ENCODE results near the gene LTBP3.

Gene LTBP3

GRCh38 chr11:65558002-65558929 lies at the start of gene LTBP3:
Gene LTBP3 (minus strand): TSS chr11:65558359. CDS start chr11:65557959, 400 bp downstream.
- no peak for DNase-seq (ENCODE audit: low read depth)
- peak within 1 kb of the TSS; percentile 75 for H3K4me3 ChIP-seq (ENCODE audit: control insufficient read depth, low read depth, low read length)
- no peak for TF ChIP-seq CTCF (IDR thresholded peaks at IDR 0.05; ENCODE audit: control insufficient read depth, insufficient read depth, low read depth, low read length, missing control alignments)

GRCh38 chr11:65606876-65607613 lies 48.9 kb upstream of the LTBP3 start:
- no peak for TF ChIP-seq CTCF (IDR thresholded peaks at IDR 0.05; ENCODE audit: control insufficient read depth, insufficient read depth, low read depth, low read length, missing control alignments)
- no peak overlapping the region for H3K4me3 ChIP-seq (ENCODE audit: control insufficient read depth, low read depth, low read length)
- DNase-seq (ENCODE audit: low read depth): peak; percentile 55

GRCh38 chr11:65604258-65604657 lies 46.1 kb upstream of the LTBP3 start:
- H3K4me3 ChIP-seq (ENCODE audit: control insufficient read depth, low read depth, low read length): no peak overlapping the region
- TF ChIP-seq CTCF (IDR thresholded peaks at IDR 0.05; ENCODE audit: control insufficient read depth, insufficient read depth, low read depth, low read length, missing control alignments): no peak
- no peak for DNase-seq (ENCODE audit: low read depth)

- no peak overlapping the region for H3K4me3 ChIP-seq (ENCODE audit: control insufficient read depth, low read depth, low read length)
- DNase-seq (ENCODE audit: low read depth): no peak
- TF ChIP-seq CTCF (IDR thresholded peaks at IDR 0.05; ENCODE audit: control insufficient read depth, insufficient read depth, low read depth, low read length, missing control alignments): no peak
Observed at GRCh38 chr11:65599955-65600246, 41.7 kb upstream of the LTBP3 start.

- no peak overlapping the region for H3K4me3 ChIP-seq (ENCODE audit: control insufficient read depth, low read depth, low read length)
- TF ChIP-seq CTCF (IDR thresholded peaks at IDR 0.05; ENCODE audit: control insufficient read depth, insufficient read depth, low read depth, low read length, missing control alignments): no peak
- no peak for DNase-seq (ENCODE audit: low read depth)
Observed at GRCh38 chr11:65599216-65599954, 41.2 kb upstream of the LTBP3 start.

- TF ChIP-seq CTCF (IDR thresholded peaks at IDR 0.05; ENCODE audit: control insufficient read depth, insufficient read depth, low read depth, low read length, missing control alignments): no peak
- no peak for DNase-seq (ENCODE audit: low read depth)
- H3K4me3 ChIP-seq (ENCODE audit: control insufficient read depth, low read depth, low read length): no peak overlapping the region
Observed at GRCh38 chr11:65598258-65598699, 40.1 kb upstream of the LTBP3 start.
